ENCODE results near the gene KLC1. TPM values are rescaled to one million over a fixed set of nuclear protein-coding genes. Genes with fewer than 3 reads are reported as not detected.

Gene KLC1
- total RNA-seq, 1 donor from 2014 or later: 80.3 TPM

GRCh38 chr14:103738166-103738565 lies 109.2 kb downstream of the KLC1 start:
- no peak for ATAC-seq

- no peak for ATAC-seq
These were observed 109.9 kb downstream of the KLC1 start for GRCh38 chr14:103738701-103739451.

GRCh38 chr14:103739466-103739792 lies 110.4 kb downstream of the KLC1 start:
- ATAC-seq: no peak

DNA sequence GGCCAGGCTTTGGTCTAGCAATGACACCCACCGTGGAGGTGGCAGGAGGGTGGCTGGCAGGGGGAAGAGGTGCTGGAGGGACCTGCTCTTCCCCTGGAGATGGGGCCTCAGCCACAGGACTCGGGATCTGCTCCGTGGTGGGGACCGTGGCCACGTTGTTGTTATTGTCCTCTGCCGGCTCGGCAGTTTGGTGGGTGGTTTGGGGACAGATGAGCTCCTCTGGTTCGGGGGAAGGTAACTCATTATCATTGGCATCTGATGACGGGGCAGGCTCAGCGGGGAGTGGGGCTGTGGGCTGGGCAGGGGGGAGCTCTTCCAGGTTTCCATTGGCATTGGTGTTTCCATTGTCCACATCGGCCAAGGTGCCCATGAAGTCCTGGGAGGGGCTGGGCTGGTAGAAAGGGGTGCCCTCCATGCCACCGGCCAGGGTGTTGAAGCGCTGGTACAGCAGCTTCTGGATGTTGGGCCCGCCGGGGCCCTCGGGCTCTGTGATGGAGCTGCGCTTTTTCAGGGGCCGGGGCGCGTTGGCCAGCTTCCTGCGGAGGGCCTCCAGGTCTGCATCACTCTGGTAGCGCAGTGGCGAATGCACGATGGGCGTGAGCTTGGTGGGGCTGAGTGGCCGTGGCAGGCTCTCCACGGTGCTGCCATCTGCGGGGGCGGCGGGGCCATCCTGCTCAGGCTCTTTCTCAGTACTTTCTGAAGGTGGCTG lies 110.9 kb downstream of the KLC1 start:
- ATAC-seq: no peak

DNA sequence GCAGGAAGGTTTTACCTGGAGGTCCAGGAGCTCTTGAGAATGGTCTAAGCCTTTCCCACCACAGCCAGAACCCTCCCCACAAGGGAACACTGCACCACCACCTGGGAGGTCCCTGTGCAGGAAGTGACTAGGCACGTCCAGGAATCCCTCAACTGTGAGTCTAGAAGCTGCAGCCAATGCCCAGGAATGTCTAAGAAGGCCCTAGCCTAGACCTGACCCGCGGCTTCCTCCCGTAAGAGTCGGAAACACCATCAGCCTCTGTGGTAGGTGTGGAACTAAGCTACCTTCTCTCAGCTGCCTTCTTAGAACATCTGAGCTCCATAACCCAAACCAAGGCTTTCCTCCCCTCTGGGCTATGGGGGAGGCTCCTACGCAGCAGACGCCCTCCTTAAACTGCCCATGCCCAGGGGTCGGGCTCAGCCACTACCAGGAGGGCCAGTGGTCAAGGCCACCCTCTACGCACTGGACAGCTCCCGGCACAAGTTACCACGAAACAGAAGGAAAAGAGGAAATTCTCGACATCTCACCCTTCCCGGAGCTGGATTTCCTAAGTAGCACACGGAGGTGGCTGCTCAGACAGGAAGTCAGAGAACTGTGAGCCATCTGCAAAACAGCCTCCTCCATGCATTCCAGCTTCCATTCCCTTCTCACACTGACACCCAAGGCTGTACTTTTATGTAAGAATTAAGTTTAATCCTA lies 112.1 kb downstream of the KLC1 start:
- no peak for ATAC-seq

DNA sequence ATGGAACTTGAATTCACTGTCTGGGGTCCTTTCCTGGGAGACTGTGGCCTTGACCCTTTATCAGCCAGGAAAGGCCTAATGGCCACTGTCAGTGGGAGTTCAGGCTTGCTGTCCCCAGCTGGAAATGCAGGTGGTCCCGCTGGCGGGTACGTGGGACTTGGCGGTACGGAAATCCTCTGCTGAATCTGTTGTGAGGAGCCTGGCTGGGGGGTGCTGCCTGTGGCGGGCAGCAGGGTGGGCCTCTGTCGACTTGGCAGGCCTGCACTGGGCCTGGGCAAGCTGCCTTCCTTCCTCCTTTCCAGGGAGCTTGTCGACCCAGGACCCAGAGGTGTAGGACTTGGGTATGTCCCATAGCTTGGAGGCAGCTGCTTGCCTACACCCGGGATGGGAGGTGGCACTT lies 112.9 kb downstream of the KLC1 start:
- no peak for ATAC-seq

DNA sequence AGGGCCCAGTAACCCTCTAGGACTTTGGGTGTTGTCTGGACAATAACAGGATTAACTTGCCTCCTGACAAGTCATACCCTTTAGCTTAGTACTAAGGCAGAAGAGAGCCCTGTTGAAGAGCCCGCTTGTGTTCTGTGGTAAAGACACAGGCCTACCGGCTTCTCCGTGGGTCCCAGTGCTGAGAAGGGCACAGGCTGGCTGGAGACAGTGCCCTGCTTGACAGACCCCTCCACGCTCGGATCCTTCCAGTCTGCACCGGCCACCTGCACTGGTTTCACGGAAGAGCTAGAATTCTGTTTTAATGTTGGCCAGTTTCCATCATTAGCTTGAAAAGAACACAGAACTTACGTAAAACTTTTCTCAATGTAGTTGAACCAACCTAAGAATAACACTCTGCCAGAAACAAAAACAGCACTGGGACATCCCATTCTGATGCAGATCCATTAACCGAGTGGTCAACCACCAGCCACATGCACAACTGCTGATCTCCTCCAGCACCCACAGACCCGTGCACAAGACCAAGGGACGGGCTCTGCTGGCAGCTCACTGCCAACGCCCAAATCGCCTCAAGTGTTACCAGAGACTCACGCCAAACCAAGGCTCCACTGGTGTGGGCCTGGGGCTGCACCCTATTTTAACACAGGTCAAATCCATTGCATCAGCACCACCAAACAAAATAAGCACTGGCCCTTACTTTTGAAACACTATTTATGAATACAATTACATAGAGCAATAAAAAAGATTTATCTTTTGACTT lies 113.7 kb downstream of the KLC1 start:
- ATAC-seq: peak; percentile 22

- ATAC-seq: no peak
These were observed 114.7 kb downstream of the KLC1 start for GRCh38 chr14:103743691-103744090.

DNA sequence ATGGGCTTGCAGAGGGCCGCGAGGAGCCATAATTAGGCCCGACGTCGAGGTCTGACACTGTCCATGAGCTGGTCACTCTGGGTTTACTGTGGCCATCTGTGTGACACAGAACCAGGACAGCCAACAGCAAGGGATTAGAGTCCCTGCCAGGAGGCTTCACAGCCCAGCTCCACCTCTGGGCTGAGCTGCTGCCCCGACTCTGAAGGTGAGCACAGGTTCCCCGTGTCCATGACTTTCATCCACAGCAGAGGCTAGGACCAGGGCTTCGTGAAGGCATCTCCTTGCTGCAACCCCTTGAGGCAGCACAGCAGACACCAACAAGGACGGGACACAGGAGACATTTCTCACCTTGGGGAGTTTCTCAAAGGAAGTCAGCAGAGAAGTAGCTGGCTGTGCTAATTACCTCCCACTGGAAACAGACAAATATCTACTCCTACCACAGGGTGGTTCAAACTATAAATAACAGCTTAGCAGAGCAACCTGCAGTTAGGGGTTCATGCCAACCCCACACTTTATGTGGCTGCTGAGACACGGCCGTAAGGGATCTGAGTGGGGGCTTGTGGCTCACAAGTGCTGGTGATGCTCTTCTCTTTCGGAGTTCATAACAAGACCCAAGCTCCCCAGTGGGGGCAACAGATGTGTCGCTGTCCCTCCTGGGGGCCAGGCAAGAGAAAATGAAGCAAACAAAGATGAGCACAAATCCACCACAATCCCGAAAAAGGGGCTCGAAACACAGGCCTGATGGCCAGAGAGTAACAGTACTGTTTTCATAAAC lies 115.8 kb downstream of the KLC1 start:
- no peak for ATAC-seq

DNA sequence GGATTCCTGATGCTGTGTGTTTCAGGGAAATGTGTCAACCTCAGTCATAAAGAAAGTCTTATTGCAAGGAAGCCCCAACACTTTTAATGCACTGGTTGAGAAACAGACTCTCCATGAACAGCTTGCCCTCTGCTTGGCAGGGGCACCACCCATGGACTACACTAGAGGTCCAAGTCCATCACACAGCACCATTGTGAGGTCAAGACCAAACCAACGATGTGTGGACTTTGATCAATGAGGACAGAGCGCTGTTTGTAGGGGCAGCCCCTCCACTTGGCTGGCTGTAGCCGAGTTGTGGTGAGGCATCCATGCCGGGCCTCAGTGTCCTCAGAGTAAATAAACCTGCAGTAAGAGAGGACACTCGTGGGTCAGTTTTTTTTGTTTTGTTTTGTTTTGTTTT lies 116.4 kb downstream of the KLC1 start:
- no peak for ATAC-seq

DNA sequence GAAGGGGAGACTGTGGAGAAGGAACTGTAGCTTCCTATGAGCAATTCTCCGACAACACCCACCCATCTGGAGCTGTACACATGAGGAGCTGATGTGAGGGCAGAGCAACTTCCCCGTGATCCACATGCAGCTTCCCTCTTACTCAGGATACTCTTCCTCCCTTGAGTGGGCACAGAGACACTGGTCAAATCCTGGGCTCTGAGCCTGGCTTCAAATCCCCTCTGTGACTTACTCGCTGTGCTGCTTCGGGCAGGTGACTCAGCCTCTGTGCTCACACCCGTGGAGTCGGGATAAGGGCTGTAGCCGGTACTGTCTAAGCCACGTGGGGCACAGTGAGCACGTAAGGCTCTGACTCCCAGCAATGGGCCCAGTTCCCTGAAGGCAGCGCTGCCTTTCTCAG lies 117.7 kb downstream of the KLC1 start:
- peak; percentile 88 for ATAC-seq

DNA sequence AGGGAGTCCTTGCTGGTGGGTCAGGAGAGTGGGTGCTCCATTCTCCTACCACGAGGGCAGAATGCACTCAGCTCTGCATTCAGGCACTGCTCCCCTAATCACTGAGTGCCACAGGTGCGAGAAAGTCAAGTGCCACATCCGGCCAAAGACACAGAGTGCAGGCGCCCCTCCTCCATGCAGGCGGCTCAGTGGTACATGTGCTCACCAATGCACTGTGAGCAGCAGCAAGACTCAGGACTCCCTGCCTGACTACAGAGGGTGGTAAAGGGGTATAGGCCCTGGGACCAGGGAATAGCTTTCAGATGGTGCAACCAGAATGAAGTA lies 119.5 kb downstream of the KLC1 start:
- ATAC-seq: no peak

DNA sequence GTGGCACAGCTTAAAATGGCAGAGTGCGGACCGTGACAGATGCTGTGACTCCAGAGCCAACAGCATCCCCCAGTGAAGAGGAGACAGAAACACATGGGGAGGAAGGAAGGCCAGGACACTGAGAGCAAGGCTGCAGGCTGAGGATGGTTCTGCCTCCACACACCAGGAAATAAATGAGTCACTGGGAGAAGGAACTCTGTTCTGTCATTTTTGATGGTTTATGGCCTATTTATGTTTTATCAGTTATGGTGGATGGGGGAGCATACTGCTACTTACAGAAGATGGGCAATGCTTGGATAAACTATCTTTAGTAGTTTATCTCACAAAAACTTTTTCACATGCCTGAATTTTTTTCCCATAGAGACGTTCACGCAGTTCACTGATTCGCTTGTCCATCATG lies 120.4 kb downstream of the KLC1 start:
- ATAC-seq: no peak

DNA sequence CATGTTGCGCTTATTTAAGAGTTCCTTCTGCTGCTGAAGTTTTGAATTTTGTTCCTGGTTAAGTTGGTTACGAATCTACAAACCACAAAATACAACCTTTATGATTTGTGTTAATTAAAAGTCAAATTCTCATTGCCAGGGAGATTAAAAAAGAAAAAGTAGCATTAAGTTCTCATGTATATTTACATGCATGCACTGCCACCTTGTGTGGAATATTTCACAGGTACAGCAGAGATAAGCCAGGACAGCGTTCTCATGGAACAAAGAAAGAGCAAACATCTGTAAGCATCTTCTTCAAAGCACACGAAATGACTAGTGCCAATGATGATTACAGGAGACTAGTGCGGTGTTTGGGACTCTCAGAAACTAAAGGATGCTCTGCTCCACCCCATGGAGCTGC lies 120.8 kb downstream of the KLC1 start:
- ATAC-seq: no peak

Other genes starting within 250 kb of the KLC1 start
- gene MARK3, start 243.8 kb upstream of the KLC1 start, total RNA-seq: 62.1 TPM
- gene CKB, start 106.4 kb upstream of the KLC1 start, total RNA-seq: 17.8 TPM
- 6.1 TPM for gene TRMT61A, start 100.0 kb upstream of the KLC1 start, total RNA-seq
- 23.6 TPM for gene BAG5, start 66.6 kb upstream of the KLC1 start, total RNA-seq
- gene COA8, start 66.3 kb upstream of the KLC1 start, total RNA-seq: 30.3 TPM
- 11.3 TPM for gene XRCC3, start 86.2 kb downstream of the KLC1 start, total RNA-seq
- gene ZFYVE21, start 86.6 kb downstream of the KLC1 start, total RNA-seq: 58.8 TPM
- 35.9 TPM for gene PPP1R13B, start 218.4 kb downstream of the KLC1 start, total RNA-seq